ENCODE measurements around the gene FAM78A. TPM values are rescaled to one million over a fixed set of nuclear protein-coding genes. Genes with fewer than 3 reads are reported as not detected.
"Not testable (repeated sequence)": the region's sequence is repeated elsewhere in the genome, so short reads cannot be mapped to it uniquely, and the experiment has no call there.

FAM78A gene
- polyA plus RNA-seq, 1 experiment = 1.1 TPM

DNA sequence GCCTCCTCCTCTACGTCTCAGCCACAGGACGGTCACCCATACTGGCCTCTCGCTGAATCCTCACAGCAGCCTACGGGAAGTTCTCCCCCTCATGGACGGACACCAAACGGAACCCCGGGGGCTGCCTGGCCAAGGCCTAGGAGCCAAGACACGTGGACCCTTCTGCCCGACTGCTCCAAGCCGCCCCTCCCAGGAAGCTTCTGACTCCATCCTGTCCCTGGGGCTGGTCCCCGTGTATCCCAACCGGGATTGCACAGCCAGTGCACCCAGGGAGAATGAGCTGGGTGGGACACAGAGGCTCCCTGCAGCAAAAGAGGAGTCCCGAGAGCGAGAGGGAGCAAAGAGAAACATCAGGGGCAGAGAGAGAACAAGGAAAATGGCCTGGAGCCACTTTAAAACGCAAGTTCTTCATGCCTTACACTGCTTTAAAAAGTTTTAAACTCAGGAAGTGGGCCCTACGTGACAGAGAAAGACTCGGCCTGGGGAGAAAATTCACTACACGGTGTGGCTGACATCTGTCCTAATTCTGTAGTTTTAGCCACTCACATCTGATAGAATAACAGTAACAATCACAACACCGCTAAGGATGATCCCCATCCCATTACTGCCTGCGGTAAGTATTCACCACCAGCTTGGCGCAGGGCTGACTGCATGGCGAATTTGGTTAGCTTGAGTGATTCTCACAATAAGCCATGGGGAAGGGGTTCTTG is 3.0 kb downstream of the FAM78A start:
- CTCF ChIA-PET = interaction anchor here (0.6 kb wide), 1 partner anchor 162 kb away, joined by 4 read pairs; no protein-coding TSS in a partner anchor
- no peak for DNase-seq (ENCODE audit: low read depth)
- Histone ChIP-seq H3K36me3 (ENCODE audit: control insufficient read depth, insufficient read depth, low read length) (no peaks in the 10 kb centered on the region), H3K27me3 (ENCODE audit: control insufficient read depth, insufficient read depth, low read length) (peaks cover 6% of the 10 kb centered on the region; the same call in 1 of the 2 replicates), H3K4me3 (ENCODE audit: low read depth, low read length) (no peak overlapping the region)
- POLR2A ChIA-PET = no interaction called here
- no peak for TF ChIP-seq CTCF (IDR thresholded peaks at IDR 0.05; ENCODE audit: insufficient read depth, low read depth, low read length)

DNA sequence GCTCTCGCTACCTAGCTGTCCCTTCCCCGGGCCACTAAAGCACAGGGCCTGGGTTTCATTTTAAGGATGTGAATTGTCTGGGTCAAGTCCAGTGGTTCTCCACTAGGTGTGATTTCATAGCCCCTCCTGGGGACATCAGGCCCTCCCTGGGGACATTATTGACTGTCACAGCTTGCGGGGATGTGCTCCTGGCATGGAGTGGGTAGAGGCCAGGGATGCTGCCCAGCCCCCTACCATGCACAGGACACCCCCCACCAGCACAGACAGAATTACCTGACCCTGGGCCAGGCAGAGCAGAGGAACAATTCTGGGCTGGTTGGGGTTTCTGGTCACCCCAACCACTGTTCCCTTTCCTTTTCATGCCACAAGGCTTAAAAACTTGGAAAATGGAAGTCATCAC is 4.1 kb downstream of the FAM78A start:
- ChIA-PET POLR2A (no interaction called here), CTCF (interaction anchor here (0.6 to 0.8 kb wide), 3 partner anchors 22 to 94 kb away, joined by 4 to 5 read pairs (median 4); no protein-coding TSS in a partner anchor)
- no peak for TF ChIP-seq CTCF (IDR thresholded peaks at IDR 0.05; ENCODE audit: insufficient read depth, low read depth, low read length)
- no peaks in the 10 kb centered on the region for H3K36me3 ChIP-seq (ENCODE audit: control insufficient read depth, insufficient read depth, low read length)
- H3K4me3 ChIP-seq (ENCODE audit: low read depth, low read length) = no peak overlapping the region
- peaks cover 6% of the 10 kb centered on the region; the same call in 1 of the 2 replicates for H3K27me3 ChIP-seq (ENCODE audit: control insufficient read depth, insufficient read depth, low read length)
- DNase-seq (ENCODE audit: low read depth) = no peak

GRCh38 chr9:131271506-131271931 is 4.8 kb downstream of the FAM78A start:
- no peak overlapping the region for H3K4me3 ChIP-seq (ENCODE audit: low read depth, low read length)
- ChIA-PET CTCF (interaction anchor here (0.6 to 0.8 kb wide), 3 partner anchors 21 to 93 kb away, joined by 4 to 5 read pairs (median 4); no protein-coding TSS in a partner anchor), POLR2A (no interaction called here)
- H3K27me3 ChIP-seq (ENCODE audit: control insufficient read depth, insufficient read depth, low read length) = peaks cover 6% of the 10 kb centered on the region; the same call in 1 of the 2 replicates
- no peak for TF ChIP-seq CTCF (IDR thresholded peaks at IDR 0.05; ENCODE audit: insufficient read depth, low read depth, low read length)
- DNase-seq (ENCODE audit: low read depth) = no peak
- H3K36me3 ChIP-seq (ENCODE audit: control insufficient read depth, insufficient read depth, low read length) = no peaks in the 10 kb centered on the region

DNA sequence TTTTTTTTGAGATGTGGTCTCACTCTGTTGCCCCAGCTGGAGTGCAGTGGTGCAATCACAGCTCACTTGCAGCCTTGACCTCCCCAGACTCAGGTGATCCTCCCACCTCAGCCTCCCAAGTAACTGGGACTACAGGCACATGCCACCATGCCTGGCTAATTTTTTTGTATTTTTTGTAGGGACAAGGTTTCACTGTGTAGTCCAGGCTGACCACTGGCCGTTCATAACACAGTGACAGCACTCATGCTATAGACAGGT is 5.4 kb downstream of the FAM78A start:
- H3K36me3 ChIP-seq (ENCODE audit: control insufficient read depth, insufficient read depth, low read length); POLR2A ChIA-PET; DNase-seq (ENCODE audit: low read depth); CTCF ChIA-PET; H3K27me3 ChIP-seq (ENCODE audit: control insufficient read depth, insufficient read depth, low read length); H3K4me3 ChIP-seq (ENCODE audit: low read depth, low read length): not testable (repeated sequence)

DNA sequence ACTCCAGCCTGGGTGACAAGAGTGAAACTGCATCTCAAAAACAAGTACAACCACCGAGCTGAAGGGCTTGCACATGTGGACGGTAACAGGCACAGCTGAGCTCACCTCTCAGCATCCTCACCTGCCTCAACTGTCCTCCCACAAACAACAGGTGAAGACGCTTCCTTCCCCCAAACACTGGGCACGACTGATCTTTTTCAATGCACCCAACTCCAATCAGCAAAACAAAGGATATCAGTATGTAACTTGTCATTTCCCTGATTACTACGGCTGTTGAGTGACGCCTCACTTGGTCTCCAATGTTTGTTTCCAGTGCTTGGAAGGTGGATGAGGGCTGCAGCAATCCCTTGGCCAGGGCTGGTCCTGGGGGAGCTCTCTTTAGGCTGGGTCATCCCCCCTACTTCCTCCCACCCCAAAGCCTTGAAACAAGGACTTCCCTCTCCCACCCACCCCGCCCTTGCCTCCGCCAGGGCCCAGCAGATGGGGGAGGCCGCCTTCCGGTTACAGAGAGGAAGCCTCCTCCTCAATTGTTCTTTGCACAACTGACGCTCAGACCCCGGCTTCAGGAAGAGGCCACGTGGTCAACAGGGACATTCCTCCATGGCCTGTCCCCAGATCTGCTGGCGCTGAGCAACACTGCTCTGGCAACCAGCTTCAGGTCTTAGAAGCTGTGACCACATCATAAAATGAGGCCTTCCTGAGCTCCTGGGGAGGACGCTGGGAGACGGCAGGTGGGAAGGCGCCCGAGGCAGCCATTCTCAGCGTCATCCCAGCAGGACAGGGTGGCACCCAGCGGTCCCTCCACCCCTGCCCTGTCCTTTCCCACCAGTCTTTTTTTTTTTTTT is 5.9 kb downstream of the FAM78A start:
- no peak overlapping the region for H3K4me3 ChIP-seq (ENCODE audit: low read depth, low read length)
- POLR2A ChIA-PET = interaction anchor here (0.5 kb wide), 1 partner anchor 57 kb away, joined by 5 read pairs; no protein-coding TSS in a partner anchor

More for the DNA sequence above, 5.9 kb downstream of the FAM78A start:
- H3K36me3 ChIP-seq (ENCODE audit: control insufficient read depth, insufficient read depth, low read length) = no peaks in the 10 kb centered on the region
- CTCF ChIA-PET = no interaction called here
- DNase-seq (ENCODE audit: low read depth) = no peak
- H3K27me3 ChIP-seq (ENCODE audit: control insufficient read depth, insufficient read depth, low read length) = 0 out of 2 replicates have a peak, but pooled peaks cover 1% of the 10 kb centered on the region
- TF ChIP-seq CTCF (IDR thresholded peaks at IDR 0.05; ENCODE audit: insufficient read depth, low read depth, low read length) = no peak
